ENCODE data around the gene LRPAP1.
"Not testable (repeated sequence)": the region's sequence is repeated elsewhere in the genome, so short reads cannot be mapped to it uniquely, and the experiment has no call there.

Gene LRPAP1

DNA sequence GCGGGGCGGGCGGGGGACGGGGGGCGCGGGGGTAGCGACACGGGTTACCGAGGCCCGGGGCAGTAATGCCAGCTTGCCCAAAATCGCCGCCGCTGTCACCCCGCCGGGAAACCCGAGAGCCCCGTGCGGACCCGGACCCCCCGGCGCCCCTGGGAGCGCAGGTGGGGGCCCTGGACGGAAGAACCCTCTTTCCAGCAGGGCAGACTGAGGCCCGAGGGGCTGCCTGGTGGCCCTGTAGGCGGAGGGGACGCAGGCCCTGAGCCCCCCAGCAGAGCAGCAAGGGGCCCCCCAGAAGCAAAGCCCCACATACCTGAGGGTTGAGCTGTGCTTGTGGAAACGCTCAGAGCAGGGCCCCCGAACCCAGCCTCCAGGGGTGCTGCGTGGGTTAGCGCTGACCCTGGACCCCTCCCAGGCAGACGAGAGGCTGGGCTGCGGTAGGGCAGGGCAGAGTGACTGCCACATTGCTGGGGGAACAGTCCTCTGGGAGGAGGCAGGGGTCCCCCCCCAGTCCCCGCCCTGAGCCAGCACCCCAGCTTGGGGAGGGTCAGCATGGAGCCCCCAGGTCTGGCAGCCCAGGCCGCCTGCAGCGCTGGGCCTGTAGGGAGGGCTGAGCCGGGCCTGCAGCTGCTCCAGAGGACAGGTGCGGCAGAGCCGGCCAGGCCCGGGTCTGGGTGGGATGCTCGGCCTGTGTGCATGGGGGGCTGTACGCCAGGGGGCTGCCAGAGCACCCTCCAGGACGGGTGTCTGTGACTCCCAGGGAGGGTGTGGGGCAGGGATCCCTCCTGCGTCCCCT is 68.5 kb downstream of the LRPAP1 start:
- no peak overlapping the region for H3K4me3 Mint-ChIP-seq
- peaks cover 9% of the 10 kb centered on the region for H3K27me3 Mint-ChIP-seq
- H3K9me3 Mint-ChIP-seq: peaks cover 5% of the 10 kb centered on the region
- H3K36me3 Mint-ChIP-seq: no peaks in the 10 kb centered on the region
- H3K4me1 Mint-ChIP-seq: no peaks in the 10 kb centered on the region
- no peak overlapping the region for H3K27ac Mint-ChIP-seq

- H3K9me3 Mint-ChIP-seq: peaks cover 5% of the 10 kb centered on the region
- H3K4me1 Mint-ChIP-seq: no peaks in the 10 kb centered on the region
- no peak within 1 kb of the TSS for H3K27ac Mint-ChIP-seq
- H3K36me3 Mint-ChIP-seq: no peaks in the 10 kb centered on the region
- peaks cover 9% of the 10 kb centered on the region for H3K27me3 Mint-ChIP-seq
- peak within 1 kb of the TSS; percentile 51 for H3K4me3 Mint-ChIP-seq
Observed at GRCh38 chr4:3462790-3463415, 69.3 kb downstream of the LRPAP1 start, which contains the start of gene DOK7. Gene DOK7 (plus strand): TSS chr4:3463306. CDS start chr4:3463376, 70 bp downstream.

- H3K27me3 Mint-ChIP-seq: peaks cover 9% of the 10 kb centered on the region
- H3K4me3 Mint-ChIP-seq: peak overlapping the region; percentile 51
- H3K9me3 Mint-ChIP-seq: peaks cover 5% of the 10 kb centered on the region
- no peak overlapping the region for H3K27ac Mint-ChIP-seq
- no peaks in the 10 kb centered on the region for H3K4me1 Mint-ChIP-seq
- H3K36me3 Mint-ChIP-seq: no peaks in the 10 kb centered on the region
Observed at GRCh38 chr4:3462321-3462789, 69.9 kb downstream of the LRPAP1 start.

- Mint-ChIP-seq H3K27ac (no peak overlapping the region), H3K4me1 (no peaks in the 10 kb centered on the region), H3K27me3 (peaks cover 9% of the 10 kb centered on the region), H3K4me3 (no peak overlapping the region), H3K9me3 (peaks cover 5% of the 10 kb centered on the region), H3K36me3 (no peaks in the 10 kb centered on the region)
Observed at GRCh38 chr4:3461515-3462291, 70.5 kb downstream of the LRPAP1 start.

DNA sequence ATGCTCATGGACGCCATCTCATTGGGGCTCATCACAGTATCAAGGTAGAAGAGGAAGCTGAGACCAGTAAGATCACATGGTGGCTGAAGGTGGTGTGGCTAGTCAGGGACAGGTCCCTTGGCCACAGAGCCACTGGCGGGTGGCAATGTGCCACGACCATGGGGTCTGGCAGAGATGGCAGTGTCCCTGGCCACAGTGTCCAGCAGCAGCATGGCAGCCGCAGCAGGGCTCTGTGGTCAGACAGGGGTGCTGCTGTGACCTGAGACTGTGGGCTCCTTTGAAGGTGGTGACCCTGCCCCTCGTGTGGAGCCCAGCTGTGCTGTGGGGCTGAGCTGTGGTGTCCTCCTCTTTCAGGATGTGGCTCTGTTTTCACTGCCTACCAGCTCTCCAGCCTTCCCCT is 71.3 kb downstream of the LRPAP1 start:
- no peak overlapping the region for H3K4me3 Mint-ChIP-seq
- H3K27ac Mint-ChIP-seq: no peak overlapping the region
- H3K9me3 Mint-ChIP-seq: peaks cover 5% of the 10 kb centered on the region
- H3K4me1 Mint-ChIP-seq: no peaks in the 10 kb centered on the region
- H3K27me3 Mint-ChIP-seq: peaks cover 9% of the 10 kb centered on the region
- H3K36me3 Mint-ChIP-seq: no peaks in the 10 kb centered on the region

DNA sequence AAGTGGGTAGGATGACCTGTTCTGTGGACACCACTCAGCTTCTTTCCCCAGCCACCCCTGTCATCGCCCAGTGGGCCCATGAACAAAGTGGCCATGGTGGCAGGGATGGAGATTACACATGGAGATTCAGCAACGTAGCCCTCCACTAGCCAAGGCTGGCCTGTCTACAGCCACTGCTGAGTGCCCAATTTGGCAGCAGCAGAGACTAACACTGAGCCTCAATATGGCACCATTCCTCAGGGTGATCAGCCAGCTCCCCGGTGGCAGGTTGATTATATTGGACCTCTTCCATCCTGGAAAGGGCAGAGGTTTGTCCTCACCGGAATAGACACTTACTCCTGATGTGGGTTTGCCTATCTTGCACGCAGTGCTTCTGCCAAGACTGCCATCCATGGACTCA is 73.1 kb downstream of the LRPAP1 start:
- not testable (repeated sequence) for H3K4me1 Mint-ChIP-seq, H3K36me3 Mint-ChIP-seq, H3K27me3 Mint-ChIP-seq, H3K4me3 Mint-ChIP-seq, H3K27ac Mint-ChIP-seq, H3K9me3 Mint-ChIP-seq

DNA sequence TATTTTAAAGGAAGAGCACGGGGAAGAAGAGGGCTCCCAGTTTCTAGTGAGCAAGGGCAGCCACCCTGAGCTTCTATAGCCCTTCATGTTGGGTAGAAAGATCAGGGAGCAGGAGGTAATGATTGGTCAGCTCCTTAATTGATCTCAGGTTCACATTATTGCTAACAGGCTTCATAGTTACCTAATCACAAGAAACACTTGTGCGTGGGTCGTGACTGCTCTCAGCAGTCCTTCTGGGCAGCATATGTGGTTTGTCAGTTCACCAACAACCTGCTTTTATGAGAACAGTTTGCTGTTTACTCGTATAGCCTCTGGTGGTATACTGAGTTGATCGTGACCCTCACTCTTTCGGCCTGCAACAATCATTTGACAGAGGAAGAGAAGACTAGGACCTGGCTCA is 73.9 kb downstream of the LRPAP1 start:
- H3K27me3 Mint-ChIP-seq: peaks cover 6% of the 10 kb centered on the region
- no peak overlapping the region for H3K27ac Mint-ChIP-seq
- H3K4me3 Mint-ChIP-seq: no peak overlapping the region
- H3K36me3 Mint-ChIP-seq: peaks cover 2% of the 10 kb centered on the region
- no peaks in the 10 kb centered on the region for H3K4me1 Mint-ChIP-seq
- H3K9me3 Mint-ChIP-seq: peaks cover 9% of the 10 kb centered on the region

DNA sequence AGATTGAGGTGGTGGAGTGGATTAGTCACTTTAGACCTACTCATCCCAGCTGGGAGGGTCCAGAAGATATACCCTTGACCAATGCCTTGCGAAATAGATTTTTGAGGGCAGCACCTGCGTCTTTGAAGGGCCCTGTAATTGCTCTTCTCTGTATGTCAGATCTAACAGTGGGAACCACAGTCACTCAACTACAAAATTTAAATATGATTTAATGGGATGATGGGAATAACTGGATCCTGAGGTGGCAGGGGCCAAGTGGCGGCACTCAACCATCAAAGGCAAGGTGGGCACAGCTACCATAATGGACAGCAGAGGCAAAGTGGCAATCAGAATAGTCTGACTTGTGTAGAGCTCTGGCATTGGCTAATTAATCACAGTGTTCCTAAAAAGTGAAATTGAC is 76.6 kb downstream of the LRPAP1 start:
- not testable (repeated sequence) for H3K27me3 Mint-ChIP-seq, H3K4me1 Mint-ChIP-seq, H3K9me3 Mint-ChIP-seq

More for the DNA sequence above, 76.6 kb downstream of the LRPAP1 start:
- H3K27ac Mint-ChIP-seq, H3K4me3 Mint-ChIP-seq, H3K36me3 Mint-ChIP-seq: not testable (repeated sequence)
